DMS53 treated with DMSO at 0.1 percent for 48 hours (cell line): Measurements from ENCODE around the gene FRYL.
A peak's percentile ranks its signal among the peaks of the same experiment; 100 is the strongest.

Experiments used
- DNase-seq: peaks from one replicate; lab custom pipeline; 2025; ENCODE audit not compliant: unreplicated experiment; lab: John Stamatoyannopoulos, UW

FRYL gene

DNA sequence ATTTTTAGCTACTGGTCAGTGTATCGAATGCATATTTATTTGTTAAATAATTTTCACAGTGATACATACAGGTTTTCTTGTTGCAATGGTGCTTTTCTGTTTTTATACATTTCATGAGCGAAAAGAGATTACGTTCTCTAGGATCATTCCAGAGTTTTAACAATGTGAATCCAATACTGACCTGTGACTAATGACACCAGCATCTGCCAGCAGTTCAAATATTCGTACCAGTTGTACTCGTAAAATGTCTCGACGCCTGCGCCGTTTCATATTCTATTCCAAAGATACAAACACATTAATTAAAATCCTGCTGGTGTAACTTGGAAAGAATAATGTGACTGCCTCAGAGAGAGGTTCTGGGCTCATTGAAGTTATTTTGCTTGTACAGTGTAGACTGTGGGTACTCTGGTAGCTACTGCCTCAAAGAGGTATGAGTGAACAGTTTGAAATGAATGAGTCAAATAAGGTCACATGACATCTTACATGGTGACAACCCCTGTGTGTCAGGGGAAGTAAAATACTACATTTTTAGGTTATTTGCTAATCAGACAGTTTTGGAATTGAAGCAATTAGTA lies 209.3 kb downstream of the FRYL start:
- DNase-seq = no peak

DNA sequence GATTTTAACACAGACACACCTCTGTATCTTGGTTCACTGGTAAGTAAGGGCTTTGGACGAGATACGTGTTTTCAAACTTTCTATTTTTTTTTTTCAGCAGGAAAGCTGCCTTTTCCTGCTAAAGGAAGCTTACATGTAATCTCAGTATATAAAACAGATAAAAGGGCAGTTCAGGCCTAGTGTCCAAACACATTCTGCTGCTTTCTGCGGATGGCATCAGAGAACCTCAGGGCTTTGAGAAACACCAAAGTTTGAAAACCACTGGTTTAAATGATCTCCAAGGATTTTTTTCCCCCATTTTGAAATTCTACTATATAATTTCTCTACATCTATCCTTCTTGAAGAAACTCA lies 214.1 kb downstream of the FRYL start:
- DNase-seq = no peak

DNA sequence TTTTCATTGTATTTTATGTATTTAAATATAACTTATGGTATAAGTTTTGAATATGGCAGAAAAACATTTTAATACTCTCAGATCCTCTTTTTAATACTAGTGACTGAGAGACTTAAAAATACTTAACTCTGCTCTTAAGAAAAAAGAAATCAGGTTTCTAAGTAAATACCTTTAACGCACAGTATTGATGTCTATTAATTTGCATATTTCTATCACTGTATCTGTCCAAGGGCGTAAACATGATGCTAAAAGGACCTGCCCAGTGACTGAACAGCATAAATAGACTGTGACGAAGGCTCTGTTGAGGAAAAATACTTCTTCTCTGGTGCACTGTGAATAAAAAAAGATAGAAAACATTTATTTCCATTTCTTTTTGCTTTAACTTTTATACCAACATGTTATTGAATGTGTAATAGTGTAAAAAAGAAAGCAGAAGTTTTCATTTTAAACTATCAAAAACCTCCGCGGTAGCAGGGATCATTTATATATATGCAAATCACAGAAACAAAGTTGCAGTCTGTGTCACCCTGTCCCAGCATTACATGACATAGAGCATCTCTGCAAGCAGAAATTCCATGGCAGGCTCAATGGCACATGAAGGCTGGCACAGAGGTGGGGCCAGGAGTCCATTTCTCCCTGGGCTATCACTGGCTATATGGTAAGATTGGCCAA lies 214.6 kb downstream of the FRYL start:
- no peak for DNase-seq

DNA sequence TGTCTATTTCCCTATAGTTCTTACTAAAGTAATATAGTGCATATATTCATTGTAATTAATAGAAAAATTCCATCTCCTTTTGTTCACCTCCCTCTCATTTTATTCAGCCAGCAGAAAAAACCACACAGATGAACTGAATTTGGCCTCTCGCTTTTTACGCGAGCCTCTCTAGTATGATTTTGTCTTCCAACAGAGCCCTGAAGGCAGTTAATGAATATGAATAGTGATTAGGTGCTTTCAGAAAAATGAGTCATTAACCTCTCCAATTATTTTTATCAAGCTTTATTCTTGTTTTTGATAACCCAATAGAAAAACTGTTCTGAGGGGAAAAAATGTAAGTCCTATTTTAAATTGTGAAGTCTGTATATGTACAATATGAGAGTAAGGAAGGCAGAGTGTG lies 215.9 kb downstream of the FRYL start:
- DNase-seq = no peak

DNA sequence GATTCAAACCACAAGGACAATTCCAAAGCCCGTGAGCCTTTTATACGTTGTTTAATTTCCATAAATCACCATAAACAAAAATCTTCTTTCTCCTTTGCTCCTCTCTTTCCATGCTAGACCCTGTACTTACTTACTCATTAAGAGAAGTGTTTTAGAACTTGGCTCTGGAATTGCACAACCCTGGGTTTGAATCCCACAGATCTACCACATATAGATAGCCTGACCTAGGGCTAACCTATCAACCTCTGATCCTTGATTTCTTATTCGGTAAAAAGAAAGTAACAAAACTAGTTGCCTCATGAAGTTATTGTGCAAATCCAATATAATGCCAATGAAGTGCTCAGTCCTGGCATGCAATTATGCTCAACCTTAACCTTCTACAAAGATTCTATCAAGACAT lies 221.3 kb downstream of the FRYL start:
- DNase-seq = no peak

DNA sequence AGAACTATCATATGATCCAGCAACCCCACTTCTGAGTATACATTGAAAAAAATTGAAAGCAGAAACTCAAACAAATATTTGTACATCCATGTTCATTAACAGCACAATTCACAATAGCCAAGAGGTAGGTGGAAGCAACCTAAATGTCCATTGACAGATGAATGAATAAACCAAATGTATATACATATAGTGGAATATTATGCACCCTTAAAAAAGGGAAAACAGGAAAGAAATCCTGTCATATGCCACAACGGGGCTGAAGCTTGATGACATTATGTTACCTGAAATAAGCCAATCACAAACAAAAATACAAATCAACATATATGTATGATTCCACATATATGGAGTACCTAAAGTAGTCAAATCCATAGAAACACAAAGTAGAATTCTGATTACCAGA lies 222.1 kb downstream of the FRYL start:
- DNase-seq = no peak

DNA sequence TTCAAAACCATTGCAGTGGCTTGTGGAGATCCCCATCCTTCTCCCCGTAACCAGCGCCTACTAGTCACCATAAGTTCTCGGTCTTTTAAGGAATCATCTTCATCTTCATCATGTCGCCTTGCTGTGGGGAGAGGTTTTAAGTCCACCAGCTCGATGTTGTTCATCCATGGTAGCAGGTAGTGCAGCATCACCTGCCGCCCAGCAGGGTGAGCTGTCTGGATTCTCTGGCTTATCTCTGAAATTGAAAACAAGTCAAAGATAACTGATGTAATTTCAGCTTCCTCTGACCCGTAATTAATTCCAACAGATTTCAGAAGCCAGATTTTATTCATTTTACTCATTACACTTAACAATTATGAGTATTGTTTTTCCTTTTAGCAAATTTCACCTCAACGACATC lies 222.6 kb downstream of the FRYL start:
- DNase-seq = no peak

DNA sequence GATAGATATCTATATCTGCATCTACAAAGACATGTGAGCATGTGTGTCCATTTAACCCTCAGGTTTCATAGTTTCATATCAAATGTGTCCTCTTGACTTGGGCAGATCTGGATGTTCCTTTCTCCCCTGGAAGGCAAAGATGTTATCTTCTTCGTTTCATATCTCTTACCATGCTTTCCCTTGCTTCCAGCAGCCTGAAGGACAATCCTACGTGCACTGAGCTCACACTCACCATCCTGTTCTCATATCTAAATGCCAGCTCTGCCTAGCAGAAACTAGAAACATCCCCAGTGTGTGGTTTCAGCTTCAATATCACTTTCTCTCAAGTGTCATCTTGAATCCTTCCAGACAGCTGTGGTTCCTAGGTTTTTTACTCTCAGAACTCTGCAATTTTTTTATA lies 223.8 kb downstream of the FRYL start:
- no peak for DNase-seq

DNA sequence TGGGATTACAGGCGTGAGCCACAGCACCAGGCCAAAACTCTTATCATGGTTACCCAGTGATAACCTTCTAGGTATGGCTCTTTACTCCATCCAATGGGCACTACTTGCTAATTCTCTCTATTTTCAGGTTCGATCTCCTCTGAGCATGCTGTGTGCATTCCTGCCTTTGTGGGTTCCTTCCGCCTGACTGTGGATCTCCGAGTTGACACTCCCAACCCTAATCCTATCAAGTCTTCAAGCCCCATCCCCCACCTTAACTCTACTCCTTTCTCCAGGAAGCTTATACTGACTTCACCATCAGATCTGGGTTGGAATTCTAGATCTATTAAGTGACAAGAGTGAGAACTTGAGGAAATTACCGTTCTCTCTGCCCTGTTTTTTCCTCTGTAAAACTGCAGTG lies 225.5 kb downstream of the FRYL start:
- DNase-seq = no peak

DNA sequence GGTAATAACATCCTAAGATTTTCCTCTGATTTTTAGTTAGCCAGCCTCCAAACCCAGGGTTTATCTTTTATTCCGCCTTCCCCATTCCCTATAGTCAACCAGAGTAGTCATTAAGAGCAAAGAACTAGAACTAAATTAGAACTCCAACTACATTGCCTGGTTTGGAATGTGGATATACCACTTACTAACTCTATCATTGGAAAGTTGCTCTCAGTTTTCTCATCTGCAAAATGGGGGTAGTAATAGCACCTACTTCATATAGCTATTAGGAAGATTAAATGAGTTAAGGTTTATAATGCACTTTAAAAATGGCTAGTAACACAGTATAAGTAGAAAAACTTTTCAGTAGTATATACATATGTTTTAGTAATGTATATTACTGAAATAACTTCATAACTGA lies 226.4 kb downstream of the FRYL start:
- DNase-seq = no peak

DNA sequence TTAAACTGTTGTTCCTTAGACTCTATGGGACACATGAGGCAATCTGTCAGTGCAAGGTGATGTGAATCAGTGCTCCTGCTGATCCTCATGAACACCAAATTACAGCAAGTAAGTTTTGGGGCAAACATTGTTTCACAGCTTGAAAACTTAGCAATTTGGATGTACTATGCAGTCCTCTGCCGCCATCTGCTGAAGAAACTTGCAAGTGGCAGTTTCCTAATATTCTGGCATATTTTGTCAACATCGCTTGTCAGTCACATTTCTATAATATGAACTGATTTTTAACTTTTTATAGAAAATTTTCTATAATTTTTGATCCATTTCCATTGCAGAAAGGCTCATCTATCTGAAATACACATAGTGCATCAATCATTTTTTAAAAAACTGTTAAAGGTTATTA lies 233.7 kb downstream of the FRYL start:
- peak; percentile 12 for DNase-seq

DNA sequence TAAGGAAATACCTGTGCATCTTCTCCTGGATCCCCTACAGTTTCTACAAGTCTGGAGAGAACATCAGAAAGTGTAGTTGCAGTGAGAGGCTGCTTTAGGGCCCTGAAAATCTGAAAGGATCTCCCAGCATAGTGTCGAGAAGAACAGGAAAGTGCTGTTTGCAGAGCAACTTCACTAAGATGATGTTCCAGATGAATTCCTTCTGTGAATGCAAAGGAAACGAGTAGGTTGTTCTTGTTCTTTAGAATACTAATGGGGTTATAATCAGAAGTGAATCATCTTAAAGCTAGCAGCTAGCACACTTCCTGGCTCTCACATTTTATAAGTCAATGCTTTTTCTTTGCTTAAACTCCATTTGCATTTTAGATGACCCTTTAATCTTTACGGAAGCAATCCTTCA lies 236.3 kb downstream of the FRYL start:
- DNase-seq = no peak

DNA sequence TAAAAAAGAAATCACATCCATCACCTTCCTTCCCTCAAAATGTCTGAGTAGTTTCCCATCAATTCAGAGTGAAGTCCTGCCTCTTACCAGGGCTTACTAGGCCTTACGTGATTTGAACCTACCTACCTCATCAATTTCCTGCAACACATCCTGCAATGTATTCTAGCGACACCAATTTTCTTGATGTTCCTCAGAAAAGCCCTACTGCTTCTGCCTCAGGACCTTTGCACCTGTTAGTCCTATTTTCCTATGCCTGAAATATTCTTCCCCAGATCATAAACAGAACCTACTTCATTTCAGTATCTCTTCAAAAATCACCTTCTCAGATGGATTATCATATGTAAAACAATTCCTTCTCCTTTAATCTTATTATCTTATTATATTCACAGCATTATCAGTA lies 237.2 kb downstream of the FRYL start:
- DNase-seq = no peak

DNA sequence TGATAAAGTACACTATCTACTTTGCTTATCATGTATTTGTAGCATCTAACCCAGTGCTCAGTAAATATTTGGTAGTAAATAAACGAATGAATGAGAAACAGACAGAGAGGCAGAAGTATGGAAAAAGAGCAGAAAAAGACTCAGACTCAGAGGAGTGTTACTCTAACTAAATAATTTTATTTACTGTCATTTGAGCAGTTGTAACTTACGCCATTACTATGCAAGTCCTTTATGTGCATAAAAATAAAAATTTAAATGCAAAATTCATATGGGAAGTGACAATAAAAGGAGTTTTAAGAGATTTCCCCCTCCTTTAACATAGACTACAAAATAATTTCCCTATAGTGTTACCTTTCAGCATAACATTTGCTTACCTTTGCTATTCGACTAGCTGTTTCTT lies 240.5 kb downstream of the FRYL start:
- DNase-seq = no peak

DNA sequence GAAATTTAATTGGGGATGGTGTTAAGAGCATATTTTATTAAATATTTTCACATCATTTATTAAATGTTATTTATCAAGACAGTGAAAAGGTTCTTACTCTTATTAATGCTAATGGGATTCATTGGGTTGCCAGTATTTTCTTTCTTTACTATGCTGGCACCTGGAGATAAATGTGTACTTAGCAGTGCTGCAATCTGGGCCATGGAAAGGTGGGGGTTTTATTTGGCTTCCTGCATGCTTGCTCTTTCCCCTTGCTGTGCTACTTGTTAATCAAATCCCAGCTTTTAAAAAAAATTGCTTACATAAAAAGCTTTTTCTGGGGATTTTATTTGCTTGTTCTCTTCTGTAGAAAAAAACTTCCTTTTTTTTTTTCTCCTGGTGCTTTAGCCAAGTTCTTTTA lies 241.7 kb downstream of the FRYL start:
- DNase-seq = no peak

DNA sequence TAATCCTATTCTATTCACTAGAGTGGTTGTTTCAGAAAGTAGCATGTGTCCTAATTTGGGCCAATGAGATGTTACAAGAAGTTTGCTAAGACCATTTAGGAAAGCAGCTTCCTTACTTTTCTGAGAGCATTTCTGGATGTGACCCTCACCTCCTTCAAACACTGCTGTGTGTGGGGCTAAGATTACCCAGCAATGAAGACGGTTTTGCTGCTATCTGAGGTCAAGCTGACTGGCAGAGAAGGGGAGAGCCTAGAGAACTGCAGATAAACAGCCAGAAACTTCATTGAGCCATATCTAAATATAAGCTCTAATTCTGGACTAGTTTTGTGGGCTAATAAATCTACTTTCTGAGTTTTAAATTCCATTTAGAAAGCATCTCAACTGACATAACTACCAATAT lies 253.7 kb downstream of the FRYL start:
- DNase-seq = no peak

DNA sequence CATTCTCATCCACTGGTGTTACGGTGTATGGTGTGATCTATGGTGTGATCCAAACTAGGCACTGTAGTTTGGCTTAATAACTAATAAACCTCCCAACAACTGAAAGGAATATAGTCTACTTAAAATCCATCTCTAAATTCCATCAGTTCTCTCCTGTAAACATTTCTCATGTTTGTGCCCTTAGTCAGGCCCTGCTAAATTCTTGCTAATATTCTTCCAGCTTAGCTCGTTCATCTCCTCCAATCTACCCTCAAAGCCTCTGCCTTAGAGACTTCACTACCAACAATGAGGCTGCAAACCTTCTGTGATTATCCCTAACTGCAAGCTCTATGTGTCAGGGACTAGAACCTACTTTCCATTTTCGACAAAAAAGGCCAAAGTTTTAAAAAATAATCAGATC lies 261.9 kb downstream of the FRYL start:
- no peak for DNase-seq

DNA sequence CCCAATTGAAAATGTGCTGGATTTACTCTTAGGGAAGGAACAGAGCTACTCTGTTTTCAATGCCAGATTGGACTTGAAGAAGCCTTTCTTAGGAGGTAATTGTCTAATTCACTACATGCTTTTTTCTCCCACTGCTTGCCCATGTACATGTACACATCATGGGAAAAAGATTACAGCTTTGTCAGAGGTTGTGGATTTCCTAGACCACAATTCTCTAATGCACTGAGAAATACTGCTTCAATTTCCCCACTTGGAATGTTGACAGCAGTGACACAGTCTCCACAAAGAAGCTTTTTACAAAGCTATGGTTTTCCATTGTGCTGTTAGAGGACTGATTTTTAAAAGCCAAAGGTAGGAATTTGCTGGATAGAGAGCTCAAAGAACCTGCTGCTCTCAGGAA lies 270.5 kb downstream of the FRYL start:
- DNase-seq = no peak

DNA sequence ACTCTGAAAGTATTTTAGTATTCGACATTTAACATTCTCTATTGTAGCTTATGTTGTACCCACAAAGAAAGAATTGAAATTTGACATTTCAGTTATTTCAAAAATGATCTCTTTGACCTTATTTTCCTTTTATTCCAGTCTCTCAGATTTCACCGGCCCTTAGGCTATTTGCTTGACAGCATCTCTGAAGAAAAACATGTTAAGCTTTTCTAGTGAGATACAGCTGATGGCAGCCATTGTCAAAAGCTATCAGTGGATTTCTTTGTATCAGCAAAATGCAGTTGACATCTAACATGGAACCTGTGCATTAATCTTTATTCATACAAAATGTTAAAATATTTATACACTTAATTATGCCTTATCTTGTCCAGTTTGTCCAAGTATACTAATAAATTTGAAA lies 273.4 kb downstream of the FRYL start:
- DNase-seq = no peak

DNA sequence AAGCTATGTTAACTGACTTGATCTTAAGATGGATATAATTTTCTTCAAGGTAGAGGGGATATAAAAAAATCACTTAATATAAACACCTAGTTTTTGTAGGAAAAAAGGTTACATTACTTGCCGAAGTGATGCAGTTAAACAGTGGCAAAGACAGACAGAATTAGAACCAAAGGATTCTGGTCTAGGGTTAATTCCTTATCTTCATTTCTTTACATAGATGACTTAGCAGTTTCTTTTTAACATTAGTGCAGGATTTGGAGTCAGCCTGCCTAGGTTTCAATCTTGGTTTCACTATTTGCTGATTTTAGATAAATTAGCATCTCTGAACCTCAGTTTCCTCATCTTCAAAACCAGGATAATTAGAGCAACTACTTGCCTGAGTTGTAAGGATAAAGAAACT lies 275.7 kb downstream of the FRYL start:
- no peak for DNase-seq

DNA sequence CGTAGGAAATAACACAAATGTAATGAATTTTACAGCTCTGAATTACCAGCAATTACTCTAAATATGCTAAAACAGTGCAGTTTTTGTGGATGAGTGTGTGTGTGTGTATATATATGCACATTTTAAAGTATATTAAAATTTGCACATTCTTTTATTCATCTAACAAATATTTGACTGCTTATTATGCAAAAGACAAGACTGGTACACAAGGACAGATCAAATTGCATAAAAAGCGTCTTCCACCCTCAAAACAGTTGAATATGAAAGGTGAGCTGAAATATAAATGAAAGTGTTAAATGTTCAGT lies 276.1 kb downstream of the FRYL start:
- no peak for DNase-seq

DNA sequence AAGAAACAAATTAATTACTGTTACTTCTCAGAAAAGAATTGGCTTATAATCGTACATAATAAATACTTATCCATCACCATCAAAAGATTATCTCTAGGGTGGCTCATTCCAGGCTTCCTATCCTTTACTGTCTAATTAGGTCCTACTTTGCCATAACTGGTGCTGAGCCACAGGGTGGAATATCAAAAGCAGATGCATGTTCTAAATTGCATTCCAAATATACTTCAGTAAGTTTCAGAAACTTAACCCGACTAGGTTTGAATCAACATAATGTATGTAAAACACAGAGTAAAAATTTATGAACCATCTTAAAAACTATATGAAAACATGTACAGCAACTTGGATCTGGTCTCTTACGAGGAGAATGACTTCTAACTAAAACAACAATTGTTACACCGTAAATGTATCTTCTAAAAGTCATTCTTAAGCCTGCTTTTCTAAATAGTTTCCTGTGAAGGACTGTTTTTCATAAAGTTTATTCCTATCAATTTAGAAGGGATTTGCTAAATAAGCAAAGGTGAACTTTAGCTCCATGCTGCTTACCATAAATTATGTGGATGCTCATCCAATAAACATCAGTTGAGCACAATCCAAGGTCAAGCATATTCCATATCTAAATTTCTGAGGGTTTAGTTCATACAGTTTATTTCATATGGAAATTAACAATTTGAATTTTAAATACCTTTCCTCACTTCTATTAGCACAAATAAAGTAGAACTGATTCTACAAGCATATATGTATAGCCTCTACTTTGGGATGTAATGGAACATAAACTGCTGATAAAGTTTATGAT lies 276.6 kb downstream of the FRYL start:
- DNase-seq = no peak

DNA sequence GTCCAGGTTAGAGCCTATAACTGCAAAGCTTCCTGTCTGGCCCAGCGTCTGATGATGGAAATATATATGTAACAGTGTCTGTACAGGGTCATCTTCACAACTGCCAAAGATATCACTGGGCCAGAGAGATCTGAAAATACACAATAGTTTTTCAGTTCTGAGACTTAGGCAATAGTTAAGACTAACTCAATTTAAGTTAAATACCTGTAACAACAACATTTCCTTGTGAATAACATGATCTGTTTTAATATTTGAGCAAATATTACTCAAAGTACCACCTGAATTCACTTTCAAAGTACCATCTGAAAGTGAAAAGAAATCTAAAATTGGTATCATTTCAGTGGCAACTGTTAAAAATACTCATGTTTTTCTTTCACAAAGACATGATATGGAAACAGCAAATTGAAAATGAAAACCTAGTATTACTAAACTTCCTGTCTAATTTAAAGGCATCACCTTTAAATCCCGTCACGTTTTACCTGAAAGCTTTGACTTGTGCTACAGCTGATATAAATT lies 280.5 kb downstream of the FRYL start:
- no peak for DNase-seq
